ENCODE results near the gene CALY.

CALY gene

GRCh38 chr10:133312769-133313145, 23.9 kb downstream of the CALY start:
- Histone ChIP-seq H3K27ac (ENCODE audit: low read depth, low read length) (no peak overlapping the region), H3K27me3 (ENCODE audit: control insufficient read depth in 5 of 5, insufficient read depth in 4 of 5, low read length in 5 of 5) (no peaks in the 10 kb centered on the region), H3K9me3 (ENCODE audit: control insufficient read depth in 5 of 5, low read length in 5 of 5) (no peaks in the 10 kb centered on the region), H3K36me3 (ENCODE audit: control insufficient read depth in 5 of 5, insufficient read depth in 5 of 5, low read length in 5 of 5) (peaks cover 0 to 32% (median 26%) of the 10 kb centered on the region in 5 donors), H3K4me1 (ENCODE audit: control insufficient read depth in 5 of 5, insufficient read depth in 5 of 5, low read length in 5 of 5) (peaks cover 0 to 13% (median 12%) of the 10 kb centered on the region in 5 donors), H3K9ac (ENCODE audit: low read length in 5 of 5) (no peak overlapping the region), H3K4me3 (ENCODE audit: low read depth in 1 of 5, low read length in 5 of 5) (no peak overlapping the region)

GRCh38 chr10:133312016-133312768, 24.5 kb downstream of the CALY start:
- H3K9ac ChIP-seq (ENCODE audit: low read length in 5 of 5) = no peak overlapping the region
- no peaks in the 10 kb centered on the region for H3K27me3 ChIP-seq (ENCODE audit: control insufficient read depth in 5 of 5, insufficient read depth in 4 of 5, low read length in 5 of 5)
- no peak overlapping the region for H3K27ac ChIP-seq (ENCODE audit: low read depth, low read length)
- H3K9me3 ChIP-seq (ENCODE audit: control insufficient read depth in 5 of 5, low read length in 5 of 5) = no peaks in the 10 kb centered on the region
- peaks cover 0 to 32% (median 26%) of the 10 kb centered on the region in 5 donors for H3K36me3 ChIP-seq (ENCODE audit: control insufficient read depth in 5 of 5, insufficient read depth in 5 of 5, low read length in 5 of 5)
- H3K4me3 ChIP-seq (ENCODE audit: low read depth in 1 of 5, low read length in 5 of 5) = no peak overlapping the region
- peaks cover 0 to 19% (median 17%) of the 10 kb centered on the region in 5 donors for H3K4me1 ChIP-seq (ENCODE audit: control insufficient read depth in 5 of 5, insufficient read depth in 5 of 5, low read length in 5 of 5)

- peaks cover 0 to 32% (median 26%) of the 10 kb centered on the region in 5 donors for H3K36me3 ChIP-seq (ENCODE audit: control insufficient read depth in 5 of 5, insufficient read depth in 5 of 5, low read length in 5 of 5)
Observed at GRCh38 chr10:133311570-133311969, 25.1 kb downstream of the CALY start.

GRCh38 chr10:133310789-133311188, 25.9 kb downstream of the CALY start:
- Histone ChIP-seq H3K9me3 (ENCODE audit: control insufficient read depth in 5 of 5, low read length in 5 of 5) (no peaks in the 10 kb centered on the region), H3K4me3 (ENCODE audit: low read depth in 1 of 5, low read length in 5 of 5) (no peak overlapping the region), H3K4me1 (ENCODE audit: control insufficient read depth in 5 of 5, insufficient read depth in 5 of 5, low read length in 5 of 5) (peaks cover 3 to 30% (median 28%) of the 10 kb centered on the region in 5 donors), H3K9ac (ENCODE audit: low read length in 5 of 5) (no peak overlapping the region), H3K27me3 (ENCODE audit: control insufficient read depth in 5 of 5, insufficient read depth in 4 of 5, low read length in 5 of 5) (no peaks in the 10 kb centered on the region), H3K27ac (ENCODE audit: low read depth, low read length) (no peak overlapping the region), H3K36me3 (ENCODE audit: control insufficient read depth in 5 of 5, insufficient read depth in 5 of 5, low read length in 5 of 5) (peaks cover 0 to 32% (median 27%) of the 10 kb centered on the region in 5 donors)

More at GRCh38 chr10:133311570-133311969, 25.1 kb downstream of the CALY start:
- no peaks in the 10 kb centered on the region for H3K9me3 ChIP-seq (ENCODE audit: control insufficient read depth in 5 of 5, low read length in 5 of 5)
- H3K4me3 ChIP-seq (ENCODE audit: low read depth in 1 of 5, low read length in 5 of 5) = no peak overlapping the region
- H3K27me3 ChIP-seq (ENCODE audit: control insufficient read depth in 5 of 5, insufficient read depth in 4 of 5, low read length in 5 of 5) = no peaks in the 10 kb centered on the region
- no peak overlapping the region for H3K9ac ChIP-seq (ENCODE audit: low read length in 5 of 5)
- no peak overlapping the region for H3K27ac ChIP-seq (ENCODE audit: low read depth, low read length)
- peaks cover 3 to 25% (median 23%) of the 10 kb centered on the region in 5 donors for H3K4me1 ChIP-seq (ENCODE audit: control insufficient read depth in 5 of 5, insufficient read depth in 5 of 5, low read length in 5 of 5)

- H3K9me3 ChIP-seq (ENCODE audit: control insufficient read depth in 5 of 5, low read length in 5 of 5) = no peaks in the 10 kb centered on the region
- no peak overlapping the region for H3K27ac ChIP-seq (ENCODE audit: low read depth, low read length)
- no peaks in the 10 kb centered on the region for H3K27me3 ChIP-seq (ENCODE audit: control insufficient read depth in 5 of 5, insufficient read depth in 4 of 5, low read length in 5 of 5)
- H3K36me3 ChIP-seq (ENCODE audit: control insufficient read depth in 5 of 5, insufficient read depth in 5 of 5, low read length in 5 of 5) = peaks cover 0 to 32% (median 30%) of the 10 kb centered on the region in 5 donors
- H3K9ac ChIP-seq (ENCODE audit: low read length in 5 of 5) = no peak overlapping the region
- peaks cover 5 to 32% (median 30%) of the 10 kb centered on the region in 5 donors for H3K4me1 ChIP-seq (ENCODE audit: control insufficient read depth in 5 of 5, insufficient read depth in 5 of 5, low read length in 5 of 5)
- H3K4me3 ChIP-seq (ENCODE audit: low read depth in 1 of 5, low read length in 5 of 5) = no peak overlapping the region
Observed at GRCh38 chr10:133310399-133310755, 26.3 kb downstream of the CALY start.

- Histone ChIP-seq H3K9me3 (ENCODE audit: control insufficient read depth in 5 of 5, low read length in 5 of 5) (no peaks in the 10 kb centered on the region), H3K4me3 (ENCODE audit: low read depth in 1 of 5, low read length in 5 of 5) (peak overlapping the region in 1 of 5 donors; percentile 45), H3K27me3 (ENCODE audit: control insufficient read depth in 5 of 5, insufficient read depth in 4 of 5, low read length in 5 of 5) (no peaks in the 10 kb centered on the region), H3K27ac (ENCODE audit: low read depth, low read length) (no peak overlapping the region), H3K9ac (ENCODE audit: low read length in 5 of 5) (no peak overlapping the region), H3K4me1 (ENCODE audit: control insufficient read depth in 5 of 5, insufficient read depth in 5 of 5, low read length in 5 of 5) (peaks cover 5 to 32% (median 30%) of the 10 kb centered on the region in 5 donors), H3K36me3 (ENCODE audit: control insufficient read depth in 5 of 5, insufficient read depth in 5 of 5, low read length in 5 of 5) (peaks cover 0 to 32% (median 30%) of the 10 kb centered on the region in 5 donors)
Observed at GRCh38 chr10:133309720-133310398, 26.8 kb downstream of the CALY start.

GRCh38 chr10:133309100-133309719, 27.5 kb downstream of the CALY start:
- peak overlapping the region in 4 of 5 donors; percentile 70 to 92 (median 86) for H3K4me3 ChIP-seq (ENCODE audit: low read depth in 1 of 5, low read length in 5 of 5)
- H3K27ac ChIP-seq (ENCODE audit: low read depth, low read length) = peak overlapping the region; percentile 77

GRCh38 chr10:133308421-133309099, 28.1 kb downstream of the CALY start, which contains the start of the genes TUBGCP2 and ZNF511:
TUBGCP2 (minus strand) TSS chr10:133308872; CDS start chr10:133302941, 5,931 bp downstream.
ZNF511 (plus strand) TSS chr10:133308914; CDS start chr10:133308944, 30 bp downstream.
- Histone ChIP-seq H3K4me3 (ENCODE audit: low read depth in 1 of 5, low read length in 5 of 5) (peak within 1 kb of the TSS; percentile 70 to 93 (median 86)), H3K9ac (ENCODE audit: low read length in 5 of 5) (peak within 1 kb of the TSS; percentile 73 to 98 (median 95)), H3K27me3 (ENCODE audit: control insufficient read depth in 5 of 5, insufficient read depth in 4 of 5, low read length in 5 of 5) (no peaks in the 10 kb centered on the region), H3K4me1 (ENCODE audit: control insufficient read depth in 5 of 5, insufficient read depth in 5 of 5, low read length in 5 of 5) (peaks cover 5 to 33% (median 27%) of the 10 kb centered on the region in 5 donors), H3K36me3 (ENCODE audit: control insufficient read depth in 5 of 5, insufficient read depth in 5 of 5, low read length in 5 of 5) (peaks cover 0 to 32% (median 30%) of the 10 kb centered on the region in 5 donors), H3K27ac (ENCODE audit: low read depth, low read length) (peak within 1 kb of the TSS; percentile 77), H3K9me3 (ENCODE audit: control insufficient read depth in 5 of 5, low read length in 5 of 5) (no peaks in the 10 kb centered on the region)

More at GRCh38 chr10:133309100-133309719, 27.5 kb downstream of the CALY start:
- Histone ChIP-seq H3K4me1 (ENCODE audit: control insufficient read depth in 5 of 5, insufficient read depth in 5 of 5, low read length in 5 of 5) (peaks cover 5 to 32% (median 30%) of the 10 kb centered on the region in 5 donors), H3K27me3 (ENCODE audit: control insufficient read depth in 5 of 5, insufficient read depth in 4 of 5, low read length in 5 of 5) (no peaks in the 10 kb centered on the region), H3K9ac (ENCODE audit: low read length in 5 of 5) (peak overlapping the region in 3 of 5 donors; percentile 77 to 95 (median 84)), H3K36me3 (ENCODE audit: control insufficient read depth in 5 of 5, insufficient read depth in 5 of 5, low read length in 5 of 5) (peaks cover 0 to 32% (median 30%) of the 10 kb centered on the region in 5 donors), H3K9me3 (ENCODE audit: control insufficient read depth in 5 of 5, low read length in 5 of 5) (no peaks in the 10 kb centered on the region)

GRCh38 chr10:133307776-133308420, 28.8 kb downstream of the CALY start:
- Histone ChIP-seq H3K27me3 (ENCODE audit: control insufficient read depth in 5 of 5, insufficient read depth in 4 of 5, low read length in 5 of 5) (no peaks in the 10 kb centered on the region), H3K9ac (ENCODE audit: low read length in 5 of 5) (peak overlapping the region; percentile 73 to 98 (median 95)), H3K4me1 (ENCODE audit: control insufficient read depth in 5 of 5, insufficient read depth in 5 of 5, low read length in 5 of 5) (peaks cover 5 to 35% (median 27%) of the 10 kb centered on the region in 5 donors), H3K4me3 (ENCODE audit: low read depth in 1 of 5, low read length in 5 of 5) (peak overlapping the region; percentile 70 to 93 (median 86)), H3K9me3 (ENCODE audit: control insufficient read depth in 5 of 5, low read length in 5 of 5) (no peaks in the 10 kb centered on the region), H3K27ac (ENCODE audit: low read depth, low read length) (peak overlapping the region; percentile 77), H3K36me3 (ENCODE audit: control insufficient read depth in 5 of 5, insufficient read depth in 5 of 5, low read length in 5 of 5) (peaks cover 0 to 33% (median 30%) of the 10 kb centered on the region in 5 donors)
